Gastrocnemius medialis (tissue), 4 donors: ENCODE data around the gene CDH4. TPM values are rescaled to one million over a fixed set of nuclear protein-coding genes. Genes with fewer than 3 reads are reported as not detected.

Source experiments
- ATAC-seq, 2 donors: fragments of 150-250 bp; one replicate each; pipeline ENCODE4 v1.9.1; 2016
- DNase-seq, 2 donors: peaks; one replicate each; pipeline ENCODE4 v3.0.0-alpha.2; 2019
- H3K27ac ChIP-seq, 4 donors: fragments of 200-600 bp; sonication (generic); 1 replicate in 1 of 4; 2 replicates in 3 of 4; pipeline ENCODE4 v1.5.1; 2016 to 2018; ENCODE audit warnings: mild to moderate bottlenecking in 2 of 4, moderate library complexity in 1 of 4
- H3K27me3 ChIP-seq, 3 donors: fragments of 200-600 bp; sonication (generic) in 2 of 3; 1 replicate in 1 of 3; 2 replicates in 2 of 3; pipeline versions ENCODE4 v1.5.1 to v1.6.0; 2016 to 2019; ENCODE audit warnings: mild to moderate bottlenecking in 1 of 3, moderate library complexity in 1 of 3
- H3K36me3 ChIP-seq, 2 donors: fragments of 200-600 bp; sonication (generic) in 1 of 2; one replicate each; pipeline ENCODE4 v1.5.1; 2017 to 2018
- H3K4me1 ChIP-seq, 2 donors: fragments of 200-600 bp; sonication (generic) in 1 of 2; one replicate each; pipeline ENCODE4 v1.5.1; 2016 to 2017; ENCODE audit warnings: mild to moderate bottlenecking in 2 of 2
- H3K4me3 ChIP-seq, 4 donors: fragments of 200-600 bp; sonication (generic) in 3 of 4; 1 replicate in 1 of 4; 2 replicates in 3 of 4; pipeline ENCODE4 v1.5.1; 2016 to 2019; ENCODE audit warnings: mild to moderate bottlenecking in 2 of 4
- H3K9me3 ChIP-seq, 3 donors: fragments of 200-600 bp; sonication (generic) in 2 of 3; 1 replicate in 1 of 3; 2 replicates in 2 of 3; pipeline ENCODE4 v1.5.1; 2016 to 2019
- POLR2A ChIP-seq, 2 donors: fragments of 450-650 bp; IDR thresholded peaks; one replicate each; pipeline ENCODE4 v1.6.1; 2017; ENCODE audit warnings: antibody characterized with exemption in 2 of 2, mild to moderate bottlenecking in 2 of 2, moderate library complexity in 2 of 2
- in situ Hi-C, 4 donors: fragments of 200-750 bp; cut with MboI; loops; one replicate each; pipeline versions ENCODE4 v1.15.0 to v1.8.0; 2017; ENCODE audit warnings: low sequenced_read_pairs in 4 of 4
- intact Hi-C: fragments of 100-400 bp; cut with DNase I; formaldehyde crosslinking; loops from one replicate; pipeline ENCODE4 v1.15.1; 2023; ENCODE audit warnings: low total_unique reads
- total RNA-seq, 4 donors: library from RNA; depleted of rRNA; stranded (reverse); fragments of >200 nt; gene quantifications; one replicate each; pipeline versions ENCODE4 v1.1.0 to v1.2.3, GENCODE V29; 2016
- TF ChIP-seq, protein P1 (sequence below), 5 experiments: fragments of 450-650 bp in 3 of 5; fragments of 200-600 bp in 2 of 5; sonication (generic) in 2 of 5; IDR thresholded peaks in 4 of 5; conservative IDR thresholded peaks in 1 of 5; 1 replicate in 4 of 5; 2 replicates in 1 of 5; pipeline ENCODE4 v1.5.1; 2016 to 2019; ENCODE audit warnings: antibody characterized with exemption in 5 of 5, mild to moderate bottlenecking in 3 of 5, moderate library complexity in 3 of 5

The CDH4 gene
- total RNA-seq, 4 donors from 2014 or later, result 0.38 to 1.2 (median 0.86) TPM

DNA sequence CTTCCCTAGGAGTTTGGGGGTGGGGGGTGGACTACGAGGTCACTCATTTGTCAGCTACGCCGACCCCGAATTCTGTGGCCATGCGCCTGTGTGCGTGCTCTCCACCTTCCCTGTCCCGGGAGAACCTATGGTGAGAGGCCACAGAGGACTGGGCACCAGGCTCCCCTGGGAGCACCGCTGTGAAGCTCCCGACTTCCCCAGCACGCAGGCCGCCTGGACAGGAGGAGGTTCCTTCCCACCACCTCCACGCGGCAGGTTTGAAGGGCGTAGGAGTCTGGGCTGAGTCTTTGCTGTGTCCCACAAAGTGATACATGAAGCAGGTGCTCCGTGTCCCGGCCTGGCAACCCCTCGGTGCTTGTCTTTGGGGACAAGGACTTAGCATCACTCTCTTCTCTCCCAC, 107.2 kb downstream of the CDH4 start:
- Histone ChIP-seq H3K36me3 (no peaks in the 10 kb centered on the region), H3K27ac (no peak overlapping the region), H3K27me3 (peaks cover 0 to 5% (median 4%) of the 10 kb centered on the region in 3 donors), H3K9me3 (no peaks in the 10 kb centered on the region), H3K4me3 (no peak overlapping the region), H3K4me1 (no peaks in the 10 kb centered on the region)
- no peak for ATAC-seq
- in situ Hi-C loops, result no loop called here
- no peak for DNase-seq
- TF ChIP-seq, protein P1, sequence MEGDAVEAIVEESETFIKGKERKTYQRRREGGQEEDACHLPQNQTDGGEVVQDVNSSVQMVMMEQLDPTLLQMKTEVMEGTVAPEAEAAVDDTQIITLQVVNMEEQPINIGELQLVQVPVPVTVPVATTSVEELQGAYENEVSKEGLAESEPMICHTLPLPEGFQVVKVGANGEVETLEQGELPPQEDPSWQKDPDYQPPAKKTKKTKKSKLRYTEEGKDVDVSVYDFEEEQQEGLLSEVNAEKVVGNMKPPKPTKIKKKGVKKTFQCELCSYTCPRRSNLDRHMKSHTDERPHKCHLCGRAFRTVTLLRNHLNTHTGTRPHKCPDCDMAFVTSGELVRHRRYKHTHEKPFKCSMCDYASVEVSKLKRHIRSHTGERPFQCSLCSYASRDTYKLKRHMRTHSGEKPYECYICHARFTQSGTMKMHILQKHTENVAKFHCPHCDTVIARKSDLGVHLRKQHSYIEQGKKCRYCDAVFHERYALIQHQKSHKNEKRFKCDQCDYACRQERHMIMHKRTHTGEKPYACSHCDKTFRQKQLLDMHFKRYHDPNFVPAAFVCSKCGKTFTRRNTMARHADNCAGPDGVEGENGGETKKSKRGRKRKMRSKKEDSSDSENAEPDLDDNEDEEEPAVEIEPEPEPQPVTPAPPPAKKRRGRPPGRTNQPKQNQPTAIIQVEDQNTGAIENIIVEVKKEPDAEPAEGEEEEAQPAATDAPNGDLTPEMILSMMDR (IDR thresholded peaks at IDR 0.05 in 4 of 5, conservative IDR thresholded peaks at IDR 0.05 in 1 of 5), result no peak
- no peak for TF ChIP-seq POLR2A (IDR thresholded peaks at IDR 0.05)
- intact Hi-C loops, result no loop called here

DNA sequence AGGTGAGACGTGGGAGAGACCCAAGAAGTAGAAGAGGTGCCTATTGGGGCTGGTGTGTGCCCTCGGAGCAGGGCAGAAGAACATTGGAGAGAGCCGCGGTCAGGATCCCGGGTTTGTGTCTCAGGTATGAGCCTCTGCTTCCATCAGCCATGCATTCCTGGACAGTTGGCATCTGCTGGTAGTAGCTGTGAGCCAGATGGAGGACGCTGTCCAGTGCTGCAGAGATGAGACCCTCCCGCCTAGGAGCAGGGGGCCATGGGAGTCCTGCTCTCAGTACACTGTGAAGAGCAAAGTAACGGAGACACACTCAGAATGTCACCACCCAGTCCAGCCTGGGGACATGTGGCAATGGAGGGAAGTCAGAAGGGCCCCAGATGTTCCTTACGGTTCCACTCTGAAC, 108.2 kb downstream of the CDH4 start:
- in situ Hi-C loops, result no loop called here
- no peaks in the 10 kb centered on the region for H3K36me3 ChIP-seq
- no peak overlapping the region for H3K4me3 ChIP-seq
- ATAC-seq (no peak), DNase-seq (no peak)
- no peak overlapping the region for H3K27ac ChIP-seq
- H3K4me1 ChIP-seq, result no peaks in the 10 kb centered on the region
- TF ChIP-seq, protein P1 (IDR thresholded peaks at IDR 0.05 in 4 of 5, conservative IDR thresholded peaks at IDR 0.05 in 1 of 5), result no peak
- TF ChIP-seq POLR2A (IDR thresholded peaks at IDR 0.05), result no peak
- H3K9me3 ChIP-seq, result no peaks in the 10 kb centered on the region
- intact Hi-C loops, result no loop called here
- H3K27me3 ChIP-seq, result peaks cover 0 to 2% (median 0%) of the 10 kb centered on the region in 3 donors

DNA sequence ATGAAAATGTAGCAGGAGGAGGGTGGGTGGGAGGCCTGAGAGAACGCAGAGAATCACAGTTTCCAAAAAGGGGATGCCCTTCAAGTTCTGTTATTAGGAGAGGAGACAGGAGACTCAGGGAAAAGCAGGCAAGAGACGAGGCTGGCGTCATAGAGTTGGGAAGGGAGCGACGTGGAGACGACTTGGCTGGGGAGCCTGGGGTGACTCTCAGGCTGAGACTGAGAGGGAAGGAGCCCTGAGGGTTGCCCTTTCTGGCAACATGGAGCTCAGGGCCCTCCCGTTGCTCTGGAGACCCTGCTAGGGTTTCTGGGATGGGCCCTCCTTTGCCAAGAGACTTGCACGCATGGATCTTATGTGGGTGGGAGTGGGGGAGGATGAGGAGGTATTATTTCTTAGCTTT, 108.9 kb downstream of the CDH4 start:
- Histone ChIP-seq H3K27me3 (no peaks in the 10 kb centered on the region), H3K4me3 (no peak overlapping the region), H3K9me3 (no peaks in the 10 kb centered on the region), H3K36me3 (no peaks in the 10 kb centered on the region), H3K4me1 (no peaks in the 10 kb centered on the region), H3K27ac (no peak overlapping the region)
- no peak for TF ChIP-seq POLR2A (IDR thresholded peaks at IDR 0.05)
- TF ChIP-seq, protein P1 (IDR thresholded peaks at IDR 0.05 in 4 of 5, conservative IDR thresholded peaks at IDR 0.05 in 1 of 5), result no peak
- no peak for ATAC-seq
- DNase-seq, result no peak
- intact Hi-C loops (no loop called here), in situ Hi-C loops (no loop called here)

DNA sequence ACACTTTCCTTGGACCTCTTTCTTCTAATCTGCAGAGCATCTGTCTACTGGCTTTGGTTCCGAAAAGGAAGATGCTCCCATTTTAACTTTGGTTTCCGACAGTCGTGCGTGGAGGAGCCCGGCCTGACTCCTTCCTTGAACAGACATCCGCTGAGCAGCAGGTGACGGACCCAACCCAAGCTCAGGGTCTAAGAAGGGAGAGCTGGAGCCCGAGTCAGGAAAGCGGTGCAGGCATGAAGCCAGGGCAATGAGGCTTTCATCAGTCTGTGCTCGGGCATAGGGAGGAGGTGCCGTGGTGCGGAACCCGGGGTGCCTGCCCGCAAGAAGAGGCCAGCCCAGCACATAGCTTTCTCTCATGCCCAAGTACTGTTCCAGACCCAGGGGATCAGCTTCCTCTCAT, 109.4 kb downstream of the CDH4 start:
- Histone ChIP-seq H3K27ac (no peak overlapping the region), H3K27me3 (no peaks in the 10 kb centered on the region), H3K9me3 (no peaks in the 10 kb centered on the region), H3K36me3 (no peaks in the 10 kb centered on the region), H3K4me1 (no peaks in the 10 kb centered on the region), H3K4me3 (no peak overlapping the region)
- no peak for TF ChIP-seq POLR2A (IDR thresholded peaks at IDR 0.05)
- TF ChIP-seq, protein P1 (IDR thresholded peaks at IDR 0.05 in 4 of 5, conservative IDR thresholded peaks at IDR 0.05 in 1 of 5), result no peak
- ATAC-seq, result no peak
- intact Hi-C loops, result no loop called here
- no peak for DNase-seq
- in situ Hi-C loops, result no loop called here

DNA sequence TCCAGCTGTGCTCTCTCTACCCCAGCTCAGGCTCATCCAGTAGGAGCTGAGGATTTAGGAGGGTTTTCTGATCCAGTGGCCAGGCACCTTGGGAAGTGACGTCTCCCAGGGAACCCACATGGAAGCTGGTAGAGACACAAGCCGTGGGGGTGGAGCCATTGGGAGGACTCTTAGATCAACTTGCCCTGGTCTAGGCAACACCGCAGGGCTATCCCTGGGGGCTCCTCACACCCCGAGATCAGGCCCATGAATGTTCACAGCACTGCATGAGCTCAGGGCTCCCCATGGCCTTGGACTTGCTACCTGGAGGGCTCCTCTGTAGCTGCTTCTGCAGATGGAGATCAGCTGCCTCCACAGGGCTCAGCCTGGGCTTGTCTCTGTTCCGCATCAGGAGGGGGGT, 112.1 kb downstream of the CDH4 start:
- no peaks in the 10 kb centered on the region for H3K4me1 ChIP-seq
- no peak overlapping the region for H3K27ac ChIP-seq
- H3K27me3 ChIP-seq, result no peaks in the 10 kb centered on the region
- intact Hi-C loops, result no loop called here
- no peaks in the 10 kb centered on the region for H3K9me3 ChIP-seq
- in situ Hi-C loops, result no loop called here
- DNase-seq (no peak), ATAC-seq (no peak)
- H3K4me3 ChIP-seq, result no peak overlapping the region
- H3K36me3 ChIP-seq, result no peaks in the 10 kb centered on the region
- TF ChIP-seq POLR2A (IDR thresholded peaks at IDR 0.05), result no peak
- TF ChIP-seq, protein P1 (IDR thresholded peaks at IDR 0.05 in 4 of 5, conservative IDR thresholded peaks at IDR 0.05 in 1 of 5), result no peak
